HG02588 (cell line): ENCODE measurements around the gene PCSK1.

Experiments
- ATAC-seq: cut with Tn5 transposase; IDR thresholded peaks from one replicate; pipeline ENCODE4 v1.9.1; 2021; ENCODE audit warnings: mild to moderate bottlenecking, moderate library complexity; ENCODE audit not compliant: unreplicated experiment

Gene PCSK1

DNA sequence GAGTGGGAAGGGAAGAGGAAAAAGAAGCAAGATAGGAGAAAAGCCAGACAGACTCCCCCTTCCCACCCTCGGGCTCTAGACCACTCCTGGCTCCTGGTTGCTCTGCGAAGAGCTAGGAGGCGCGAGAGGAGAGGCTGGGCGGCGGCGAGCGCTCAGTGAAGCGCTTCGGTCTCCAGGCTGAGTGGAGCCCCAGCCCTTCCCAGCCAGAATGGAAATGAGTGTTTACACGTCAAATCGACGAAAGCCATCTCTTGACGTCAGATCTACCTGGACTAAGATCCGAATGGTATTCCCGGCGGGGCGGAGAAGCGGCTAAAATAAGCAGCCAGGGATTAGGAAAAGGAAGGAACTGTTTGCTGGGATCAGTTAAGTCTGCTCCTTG is at the start of gene PCSK1:
Gene PCSK1, minus strand, starts transcription at position 183 of the 382 bp plus-strand sequence. CDS start 206 bp downstream, outside the sequence.
- ATAC-seq = no peak

DNA sequence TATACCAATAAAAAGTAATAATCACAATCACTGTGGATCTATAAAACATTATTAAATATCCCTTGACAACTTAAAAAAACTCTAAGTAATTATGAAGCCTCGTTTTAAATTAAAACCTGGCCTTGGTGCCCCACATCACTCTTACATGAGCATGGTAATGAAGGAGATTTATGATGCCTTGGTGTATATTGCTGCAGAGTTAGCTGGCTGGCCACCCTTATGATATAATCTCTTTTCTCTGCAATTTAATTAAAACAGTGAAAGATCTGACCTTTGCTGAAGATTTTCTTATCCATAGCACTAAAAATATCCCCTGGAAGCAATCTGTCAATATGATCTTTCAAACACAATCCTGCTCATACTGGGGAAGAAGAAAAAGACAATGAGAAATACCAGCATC is 48.8 kb upstream of the PCSK1 start:
- no peak for ATAC-seq

DNA sequence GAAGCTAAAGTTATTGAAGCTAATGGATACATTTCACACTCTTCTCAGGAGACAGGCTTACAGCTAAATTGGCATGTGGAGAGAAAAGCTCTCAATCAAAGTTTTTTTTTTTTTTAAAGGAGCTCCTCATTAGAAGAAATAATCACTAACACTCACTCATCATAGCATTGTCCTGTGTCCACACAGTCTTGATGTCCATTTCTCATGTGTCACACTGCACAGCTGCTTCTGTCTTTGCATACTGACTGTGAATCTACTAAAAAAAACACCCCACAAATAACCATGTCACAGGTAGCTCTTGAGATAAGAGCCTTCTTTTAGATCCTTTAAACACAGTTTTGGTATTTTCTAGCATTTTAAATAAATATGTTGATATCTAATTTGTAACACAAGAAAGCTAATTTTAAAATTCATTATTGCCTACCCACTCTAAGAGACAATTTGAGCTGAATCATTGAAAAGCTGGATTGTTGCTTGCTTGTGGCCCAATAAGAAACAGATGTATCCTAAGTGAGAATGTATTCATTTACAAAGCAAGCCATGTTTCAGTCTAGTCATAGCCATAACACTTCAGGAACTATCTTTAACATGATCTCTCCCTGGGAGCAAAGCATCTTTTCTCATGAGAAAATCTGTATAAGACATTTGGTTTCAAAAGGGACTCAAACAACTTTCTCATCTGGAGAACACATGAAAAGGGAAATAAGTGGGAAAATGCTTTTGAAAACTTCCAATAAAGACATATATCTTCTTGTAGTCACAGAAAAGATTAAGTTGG is 48.1 kb upstream of the PCSK1 start:
- ATAC-seq = no peak

DNA sequence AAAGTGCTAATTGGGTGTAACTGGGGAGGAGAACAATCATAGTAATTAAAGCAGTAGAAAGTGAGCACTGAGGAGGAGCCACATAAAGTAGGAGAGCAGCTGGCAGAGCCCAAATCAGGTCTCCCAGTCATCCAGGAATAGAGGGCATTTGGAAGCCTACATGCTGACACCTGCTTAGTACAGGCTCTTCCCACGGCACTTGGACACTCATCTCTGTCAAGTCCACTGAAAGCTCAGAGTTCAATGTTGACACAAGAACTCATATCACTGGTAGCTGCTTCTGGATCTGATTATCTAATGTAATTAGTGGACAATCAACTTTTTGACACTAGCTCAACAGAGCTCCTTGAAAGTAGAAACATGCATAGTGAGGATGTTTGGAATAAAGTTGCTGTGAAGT is 45.9 kb upstream of the PCSK1 start:
- no peak for ATAC-seq

DNA sequence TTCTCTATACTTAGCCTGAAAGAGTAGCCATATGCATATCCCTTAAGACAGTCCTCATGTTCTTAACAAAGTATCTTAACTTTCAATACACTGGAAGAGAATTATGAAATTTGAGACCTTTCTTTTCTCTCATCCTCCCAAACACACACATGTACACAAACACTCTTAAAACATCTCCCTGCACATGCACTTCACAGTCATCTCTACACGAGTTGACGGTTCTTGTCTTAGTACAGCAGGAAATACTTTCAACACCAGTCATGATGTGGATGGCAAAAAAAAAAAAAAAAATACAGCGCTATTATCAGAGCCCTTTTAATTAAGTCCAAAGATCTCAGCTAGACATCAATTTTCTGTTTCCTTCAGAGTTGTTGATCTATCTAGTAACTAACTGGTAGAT is 43.6 kb upstream of the PCSK1 start:
- ATAC-seq = no peak

GRCh38 chr5:96474073-96474472 is 41.0 kb upstream of the PCSK1 start:
- no peak for ATAC-seq

DNA sequence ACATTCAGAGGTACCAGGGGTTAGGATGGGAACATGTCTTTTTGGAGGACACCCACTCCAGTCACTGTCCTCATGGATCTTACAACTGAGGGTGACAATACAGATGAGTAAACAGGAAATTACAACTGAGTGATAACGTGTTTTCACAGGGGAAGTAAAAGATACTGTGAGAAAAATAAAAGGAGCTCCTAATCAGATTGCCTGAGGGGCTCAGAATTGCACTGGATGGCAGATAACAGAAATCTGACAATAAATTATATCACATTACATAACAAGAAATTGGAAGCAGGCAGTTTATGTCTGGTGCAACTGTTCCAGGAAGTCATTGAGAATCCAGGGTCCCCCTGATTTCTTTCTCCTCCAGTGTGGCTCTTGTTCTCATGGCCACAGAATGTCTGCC is 40.1 kb upstream of the PCSK1 start:
- no peak for ATAC-seq

DNA sequence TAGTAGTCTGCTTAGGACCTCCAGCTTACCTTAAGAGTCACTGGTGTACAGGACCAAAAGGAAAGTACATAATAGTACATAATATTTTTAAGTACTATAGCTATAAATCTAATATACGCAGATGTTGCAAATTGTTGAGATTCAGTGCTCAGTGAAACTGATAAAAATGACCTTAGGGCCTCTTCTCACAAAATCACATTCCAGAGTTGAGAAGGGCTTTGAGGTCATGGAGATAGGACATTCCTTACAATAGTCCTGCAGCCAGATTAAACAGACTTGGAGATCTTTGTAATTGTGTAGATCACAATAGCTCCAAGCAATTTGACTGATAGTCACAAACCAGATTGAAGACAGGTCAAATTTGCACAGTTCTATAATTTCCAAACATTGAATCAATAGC is 37.7 kb upstream of the PCSK1 start:
- ATAC-seq = no peak

DNA sequence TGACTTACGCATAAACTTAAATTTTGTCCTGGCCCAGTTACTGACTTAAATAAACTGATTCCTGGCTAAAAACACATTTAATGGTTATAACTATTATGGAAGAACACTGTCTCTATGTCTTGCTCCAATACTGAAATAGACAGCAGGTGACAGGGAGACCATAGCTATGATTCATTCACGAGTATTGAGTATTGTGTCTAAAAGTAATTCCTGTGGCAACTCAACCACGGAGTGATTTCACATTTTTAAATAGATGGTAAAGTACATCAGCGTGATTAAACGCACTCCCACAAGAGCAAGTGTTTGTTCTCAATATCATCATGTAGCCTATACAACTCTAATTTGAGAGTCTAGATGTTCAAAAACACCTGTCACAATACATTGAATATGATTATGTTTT is 35.9 kb upstream of the PCSK1 start:
- no peak for ATAC-seq

GRCh38 chr5:96463091-96463490 is 30.0 kb upstream of the PCSK1 start:
- no peak for ATAC-seq

DNA sequence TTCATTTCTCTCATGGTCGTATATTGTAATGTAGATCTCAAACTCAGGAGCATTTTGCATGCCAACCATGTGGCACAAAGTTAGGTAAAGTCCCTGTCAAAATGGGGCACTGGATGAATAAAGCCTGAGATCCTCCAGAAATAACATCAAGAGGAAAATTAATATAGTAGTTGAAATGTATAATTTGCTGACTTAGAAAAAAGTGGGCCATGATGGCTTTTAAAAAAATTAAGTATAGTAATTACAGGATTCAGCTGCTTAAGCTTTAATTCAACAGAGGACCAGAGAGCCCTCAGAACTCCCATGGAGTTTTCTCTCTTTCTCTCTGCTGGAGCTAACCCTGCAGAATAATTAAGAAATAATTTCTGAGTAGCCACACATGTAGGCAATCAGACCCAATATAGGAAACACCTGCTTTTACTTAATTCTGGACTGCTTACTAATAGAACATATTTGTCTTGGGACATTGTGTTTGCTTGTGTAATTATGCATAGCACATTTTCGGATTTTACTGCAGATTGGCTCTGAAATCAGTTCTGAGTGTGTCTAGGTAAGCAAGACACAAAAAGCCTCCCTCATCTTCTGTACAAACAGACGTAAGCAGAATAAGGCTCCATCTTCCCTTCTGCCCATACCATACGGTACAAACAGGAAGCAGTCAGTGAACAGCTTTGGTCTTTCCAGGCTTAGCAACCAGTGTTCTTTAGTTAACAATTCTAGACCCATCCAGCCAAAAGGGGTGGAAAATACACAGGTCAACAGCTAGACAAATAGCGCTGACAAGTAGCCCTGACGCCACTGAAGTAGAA is 26.5 kb upstream of the PCSK1 start:
- no peak for ATAC-seq

GRCh38 chr5:96458176-96458575 is 25.1 kb upstream of the PCSK1 start:
- no peak for ATAC-seq

- no peak for ATAC-seq
Measured at GRCh38 chr5:96455789-96456188, 22.7 kb upstream of the PCSK1 start.

GRCh38 chr5:96453394-96453793 is 20.3 kb upstream of the PCSK1 start:
- no peak for ATAC-seq

- ATAC-seq = no peak
Measured at GRCh38 chr5:96447949-96448348, 14.9 kb upstream of the PCSK1 start.

- peak; percentile 26 for ATAC-seq
Measured at GRCh38 chr5:96440185-96440538, 7.1 kb upstream of the PCSK1 start.

GRCh38 chr5:96439477-96440184 is 6.6 kb upstream of the PCSK1 start:
- peak; percentile 93 for ATAC-seq

- ATAC-seq = peak; percentile 68
Measured at GRCh38 chr5:96434201-96434645, 1.2 kb upstream of the PCSK1 start.

DNA sequence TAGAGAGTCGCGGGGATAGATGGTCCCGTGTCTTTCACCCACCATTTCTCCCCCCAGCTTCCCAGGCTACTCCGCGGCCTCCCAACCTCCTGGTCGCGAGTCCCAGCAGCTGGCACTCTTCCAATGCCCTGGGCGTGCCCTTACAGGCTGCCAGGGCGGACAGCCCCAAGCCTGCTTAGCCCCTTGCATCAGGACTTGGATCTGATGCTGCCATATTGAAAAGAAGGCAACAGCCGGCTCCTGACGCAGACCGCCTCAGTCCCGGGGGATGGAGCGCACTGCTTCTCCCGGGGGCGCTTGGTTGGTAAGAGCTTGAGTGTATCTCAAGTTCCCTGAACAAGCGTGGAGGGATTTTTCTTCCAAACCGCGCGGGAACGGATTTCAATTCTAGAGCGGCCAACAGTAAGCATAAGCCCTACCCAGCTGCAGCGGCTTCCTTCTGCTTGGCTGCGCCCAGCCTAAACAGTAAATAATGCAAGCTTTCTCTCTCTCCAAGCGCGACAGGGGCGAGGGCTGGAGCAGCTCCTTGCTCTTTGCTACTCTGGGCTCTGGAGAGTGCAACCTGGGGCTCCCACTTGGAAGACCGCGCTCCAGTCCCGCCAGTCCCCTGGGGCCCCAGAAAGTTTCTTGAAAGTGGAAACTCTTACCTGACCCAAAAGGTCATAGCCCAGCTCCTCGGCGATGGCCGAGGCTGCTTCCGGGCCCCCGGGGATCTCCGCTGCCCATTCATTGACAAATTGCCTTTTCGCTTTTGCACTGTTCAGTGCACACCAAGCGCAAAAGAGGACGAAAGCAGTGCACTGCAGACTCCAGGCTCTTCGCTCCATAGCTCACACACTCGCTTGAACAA is 607 bp downstream of the PCSK1 start:
- ATAC-seq = no peak

GRCh38 chr5:96431376-96432187 is 1.5 kb downstream of the PCSK1 start:
- ATAC-seq = no peak
